Uterus (tissue), 4 donors: ENCODE data around the gene ECD. TPM values are rescaled to one million over a fixed set of nuclear protein-coding genes. Genes with fewer than 3 reads are reported as not detected.
A peak's percentile ranks its signal among the peaks of the same experiment; 100 is the strongest.

Experiments
- DNase-seq, 2 donors: peaks; one replicate each; pipeline ENCODE4 v3.0.0-alpha.2; 2019 to 2020
- H3K27ac ChIP-seq, 2 donors: fragments of 200-600 bp; sonication (generic); 1 replicate in 1 of 2; 2 replicates in 1 of 2; pipeline ENCODE4 v1.5.1; 2016 to 2018
- H3K27me3 ChIP-seq, 2 donors: fragments of 200-600 bp; sonication (generic); one replicate each; pipeline ENCODE4 v1.5.1; 2018 to 2019; ENCODE audit warnings: control low read depth in 1 of 2
- H3K36me3 ChIP-seq, 2 donors: fragments of 200-600 bp; sonication (generic); one replicate each; pipeline ENCODE4 v1.5.1; 2019; ENCODE audit warnings: control low read depth in 1 of 2
- H3K4me1 ChIP-seq, 2 donors: fragments of 200-600 bp; sonication (generic); one replicate each; pipeline ENCODE4 v1.5.1; 2018 to 2019; ENCODE audit warnings: control low read depth in 1 of 2
- H3K4me3 ChIP-seq, 2 donors: fragments of 200-600 bp; sonication (generic); 1 replicate in 1 of 2; 2 replicates in 1 of 2; pipeline ENCODE4 v1.5.1; 2018 to 2019; ENCODE audit warnings: mild to moderate bottlenecking in 1 of 2
- H3K9me3 ChIP-seq, 2 donors: fragments of 200-600 bp; sonication (generic); one replicate each; pipeline ENCODE4 v1.5.1; 2019; ENCODE audit warnings: control low read depth in 1 of 2
- CTCF ChIP-seq, 4 experiments: fragments of 200-600 bp in 2 of 4; fragments of 450-650 bp in 2 of 4; sonication (generic) in 2 of 4; IDR thresholded peaks; one replicate each; pipeline ENCODE4 v1.5.1; 2016 to 2019; ENCODE audit warnings: antibody characterized with exemption in 4 of 4, mild to moderate bottlenecking in 2 of 4, moderate library complexity in 1 of 4
- POLR2A ChIP-seq, 2 donors: fragments of 450-650 bp; IDR thresholded peaks; one replicate each; pipeline ENCODE4 v1.6.1; 2016; ENCODE audit warnings: antibody characterized with exemption in 2 of 2, mild to moderate bottlenecking in 1 of 2, moderate library complexity in 1 of 2
- intact Hi-C: fragments of 100-400 bp; cut with DNase I; formaldehyde crosslinking; loops from one replicate; pipeline ENCODE4 v1.15.1; 2023; ENCODE audit warnings: low total_unique reads
- total RNA-seq, 4 donors: library from RNA; depleted of rRNA in 3 of 4; stranded (reverse); fragments of >200 nt in 3 of 4; gene quantifications; one replicate each; pipeline versions ENCODE4 v1.1.0 to v1.2.4, GENCODE V29; 2014 to 2023
- donor health status: DM: yes; HTN: yes; CAD: no.

Gene ECD
- total RNA-seq, result 10 to 100 TPM; 18.4 to 37.8 (median 36.0) TPM

- Histone ChIP-seq H3K36me3 (no peaks in the 10 kb centered on the region), H3K9me3 (no peaks in the 10 kb centered on the region), H3K27me3 (no peaks in the 10 kb centered on the region), H3K4me3 (peak within 1 kb of the TSS; percentile 97 to 98), H3K27ac (peak within 1 kb of the TSS; percentile 97 to 98), H3K4me1 (peaks cover 0 to 5% of the 10 kb centered on the region in 2 donors)
- intact Hi-C loops, result no loop called here
- peak; percentile 94 to 95 for DNase-seq
- TF ChIP-seq CTCF (IDR thresholded peaks at IDR 0.05) (peak in 3 of 4 experiments; percentile 21 to 56 (median 47)), POLR2A (IDR thresholded peaks at IDR 0.05) (peak; percentile 91 to 96)
These were observed at the start of gene ECD, which contains the start of gene FAM149B1 for GRCh38 chr10:73167783-73168464. ECD (minus strand) TSS chr10:73168008; CDS start chr10:73163937, 4,071 bp downstream. FAM149B1 (plus strand) TSS chr10:73168119; CDS start chr10:73168340, 221 bp downstream.

GRCh38 chr10:73215749-73216148, 47.9 kb upstream of the ECD start:
- intact Hi-C loops, result no loop called here
- TF ChIP-seq CTCF (IDR thresholded peaks at IDR 0.05), result no peak
- no peak for TF ChIP-seq POLR2A (IDR thresholded peaks at IDR 0.05)
- Histone ChIP-seq H3K4me3 (no peak overlapping the region), H3K9me3 (no peaks in the 10 kb centered on the region), H3K36me3 (no peaks in the 10 kb centered on the region), H3K27me3 (no peaks in the 10 kb centered on the region), H3K27ac (no peak overlapping the region), H3K4me1 (no peaks in the 10 kb centered on the region)
- no peak for DNase-seq

- TF ChIP-seq CTCF (IDR thresholded peaks at IDR 0.05), result no peak
- TF ChIP-seq POLR2A (IDR thresholded peaks at IDR 0.05), result no peak
- no peak overlapping the region for H3K4me3 ChIP-seq
- H3K27me3 ChIP-seq, result no peaks in the 10 kb centered on the region
- no peaks in the 10 kb centered on the region for H3K4me1 ChIP-seq
- H3K27ac ChIP-seq, result no peak overlapping the region
- no peaks in the 10 kb centered on the region for H3K36me3 ChIP-seq
- no peaks in the 10 kb centered on the region for H3K9me3 ChIP-seq
- intact Hi-C loops, result no loop called here
- DNase-seq, result no peak
These were observed 43.5 kb upstream of the ECD start for GRCh38 chr10:73211106-73211811.

- no peaks in the 10 kb centered on the region for H3K36me3 ChIP-seq
- H3K27ac ChIP-seq, result no peak overlapping the region
- H3K9me3 ChIP-seq, result no peaks in the 10 kb centered on the region
- no peak for TF ChIP-seq CTCF (IDR thresholded peaks at IDR 0.05)
- no peak for TF ChIP-seq POLR2A (IDR thresholded peaks at IDR 0.05)
- no peaks in the 10 kb centered on the region for H3K27me3 ChIP-seq
- H3K4me1 ChIP-seq, result no peaks in the 10 kb centered on the region
- no peak overlapping the region for H3K4me3 ChIP-seq
- intact Hi-C loops, result no loop called here
- DNase-seq, result no peak
These were observed 42.7 kb upstream of the ECD start for GRCh38 chr10:73210395-73211105.
